Brain microvascular endothelial cell (primary cell): ENCODE data around the gene PCDHGB4.
A peak's percentile ranks its signal among the peaks of the same experiment; 100 is the strongest.

Source experiments
- DNase-seq: peaks from one replicate; pipeline ENCODE4 v3.0.0-alpha.2; 2020
- H3K27ac ChIP-seq: fragments of 250-450 bp; sonication (Bioruptor Pico); 2 replicates; pipeline ENCODE4 v1.5.1; 2020; ENCODE audit warnings: mild to moderate bottlenecking, moderate library complexity
- H3K27me3 ChIP-seq: fragments of 250-450 bp; sonication (Bioruptor Pico); replicated peaks from 2 replicates; pipeline ENCODE4 v1.5.1; 2020; ENCODE audit warnings: mild to moderate bottlenecking
- H3K36me3 ChIP-seq: fragments of 250-450 bp; sonication (Bioruptor Pico); replicated peaks from 2 replicates; pipeline ENCODE4 v1.5.1; 2020; ENCODE audit warnings: mild to moderate bottlenecking
- H3K4me3 ChIP-seq: 2 replicates; pipeline ENCODE4 v1.5.1; 2011; ENCODE audit warnings: low read depth, mild to moderate bottlenecking, control low read depth, low read length, moderate library complexity
- in situ Hi-C: cut with HindIII; loops from 2 replicates; pipeline ENCODE4 v1.10.0; 2017; ENCODE audit warnings: low sequenced_read_pairs, low pct_ligation_motif_present
- TF ChIP-seq, protein P1 (sequence below): IDR thresholded peaks from 2 replicates; pipeline ENCODE4 v1.5.1; 2011; ENCODE audit warnings: low read depth, mild to moderate bottlenecking, moderate library complexity, low read length, control low read depth, inconsistent platforms; ENCODE audit errors: missing control alignments

Gene PCDHGB4

GRCh38 chr5:141355641-141356040 is 31.9 kb upstream of the PCDHGB4 start:
- H3K36me3 ChIP-seq, result no peaks in the 10 kb centered on the region
- DNase-seq, result no peak
- no peak overlapping the region for H3K27ac ChIP-seq
- no peaks in the 10 kb centered on the region for H3K27me3 ChIP-seq
- H3K4me3 ChIP-seq, result no peak overlapping the region
- TF ChIP-seq, protein P1, sequence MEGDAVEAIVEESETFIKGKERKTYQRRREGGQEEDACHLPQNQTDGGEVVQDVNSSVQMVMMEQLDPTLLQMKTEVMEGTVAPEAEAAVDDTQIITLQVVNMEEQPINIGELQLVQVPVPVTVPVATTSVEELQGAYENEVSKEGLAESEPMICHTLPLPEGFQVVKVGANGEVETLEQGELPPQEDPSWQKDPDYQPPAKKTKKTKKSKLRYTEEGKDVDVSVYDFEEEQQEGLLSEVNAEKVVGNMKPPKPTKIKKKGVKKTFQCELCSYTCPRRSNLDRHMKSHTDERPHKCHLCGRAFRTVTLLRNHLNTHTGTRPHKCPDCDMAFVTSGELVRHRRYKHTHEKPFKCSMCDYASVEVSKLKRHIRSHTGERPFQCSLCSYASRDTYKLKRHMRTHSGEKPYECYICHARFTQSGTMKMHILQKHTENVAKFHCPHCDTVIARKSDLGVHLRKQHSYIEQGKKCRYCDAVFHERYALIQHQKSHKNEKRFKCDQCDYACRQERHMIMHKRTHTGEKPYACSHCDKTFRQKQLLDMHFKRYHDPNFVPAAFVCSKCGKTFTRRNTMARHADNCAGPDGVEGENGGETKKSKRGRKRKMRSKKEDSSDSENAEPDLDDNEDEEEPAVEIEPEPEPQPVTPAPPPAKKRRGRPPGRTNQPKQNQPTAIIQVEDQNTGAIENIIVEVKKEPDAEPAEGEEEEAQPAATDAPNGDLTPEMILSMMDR, result no peak
- in situ Hi-C loops, result no loop called here

DNA sequence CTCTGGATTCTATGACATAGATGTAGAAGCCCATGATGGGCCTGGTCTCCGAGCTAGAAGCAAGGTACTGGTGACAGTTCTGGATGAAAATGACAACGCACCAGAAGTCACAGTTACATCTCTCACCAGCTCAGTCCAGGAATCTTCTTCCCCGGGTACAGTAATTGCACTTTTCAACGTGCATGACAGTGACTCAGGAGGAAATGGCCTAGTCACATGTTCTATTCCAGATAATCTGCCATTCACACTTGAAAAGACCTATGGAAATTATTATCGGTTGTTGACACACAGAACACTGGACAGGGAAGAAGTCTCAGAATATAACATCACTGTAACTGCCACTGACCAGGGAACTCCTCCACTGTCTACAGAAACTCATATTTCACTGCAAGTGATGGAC is 31.4 kb upstream of the PCDHGB4 start:
- Histone ChIP-seq H3K4me3 (no peak overlapping the region), H3K27me3 (no peaks in the 10 kb centered on the region), H3K27ac (no peak overlapping the region), H3K36me3 (no peaks in the 10 kb centered on the region)
- TF ChIP-seq, protein P1, result no peak
- DNase-seq, result no peak
- in situ Hi-C loops, result no loop called here

DNA sequence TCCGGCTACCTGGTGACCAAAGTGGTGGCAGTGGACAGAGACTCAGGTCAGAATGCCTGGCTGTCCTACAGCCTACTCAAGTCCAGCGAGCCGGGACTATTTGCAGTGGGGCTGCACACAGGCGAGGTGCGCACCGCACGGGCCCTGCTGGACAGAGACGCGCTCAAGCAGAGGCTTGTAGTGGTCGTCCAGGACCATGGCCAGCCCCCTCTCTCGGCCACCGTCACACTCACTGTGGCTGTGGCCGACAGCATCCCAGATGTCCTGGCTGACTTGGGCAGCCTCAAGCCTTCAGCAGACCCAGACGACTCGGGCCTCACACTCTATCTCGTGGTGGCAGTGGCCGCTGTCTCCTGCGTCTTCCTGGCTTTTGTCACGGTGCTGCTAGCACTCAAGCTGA is 30.5 kb upstream of the PCDHGB4 start:
- no peaks in the 10 kb centered on the region for H3K27me3 ChIP-seq

GRCh38 chr5:141359790-141360426 is 27.6 kb upstream of the PCDHGB4 start, which contains the start of gene PCDHGB2:
PCDHGB2 (plus strand) TSS chr5:141359994; CDS start chr5:141360136, 142 bp downstream.
- no peak within 1 kb of the TSS for H3K27ac ChIP-seq
- H3K36me3 ChIP-seq, result no peaks in the 10 kb centered on the region
- H3K27me3 ChIP-seq, result peaks cover 5% of the 10 kb centered on the region
- no peak for DNase-seq
- H3K4me3 ChIP-seq, result peak within 1 kb of the TSS; percentile 40
- in situ Hi-C loops, result no loop called here
- TF ChIP-seq, protein P1, result peak; percentile 48

More for the DNA sequence above, 30.5 kb upstream of the PCDHGB4 start:
- no peak for DNase-seq
- Histone ChIP-seq H3K36me3 (no peaks in the 10 kb centered on the region), H3K4me3 (no peak overlapping the region), H3K27ac (no peak overlapping the region)
- TF ChIP-seq, protein P1, result no peak
- in situ Hi-C loops, result no loop called here

GRCh38 chr5:141360685-141361084 is 26.8 kb upstream of the PCDHGB4 start:
- peaks cover 5% of the 10 kb centered on the region for H3K27me3 ChIP-seq
- DNase-seq, result no peak

More at GRCh38 chr5:141360685-141361084, 26.8 kb upstream of the PCDHGB4 start:
- TF ChIP-seq, protein P1, result no peak
- Histone ChIP-seq H3K36me3 (no peaks in the 10 kb centered on the region), H3K27ac (no peak overlapping the region), H3K4me3 (no peak overlapping the region)
- in situ Hi-C loops, result no loop called here
